Fibroblast of skin of left quadriceps (primary cell): ENCODE data around the gene RFESD.

Experiments used
- DNase-seq, 2 experiments: peaks; one replicate each; pipeline ENCODE4 v3.0.0-alpha.2; 2013; ENCODE audit warnings: low read depth in 2 of 2

Gene RFESD

DNA sequence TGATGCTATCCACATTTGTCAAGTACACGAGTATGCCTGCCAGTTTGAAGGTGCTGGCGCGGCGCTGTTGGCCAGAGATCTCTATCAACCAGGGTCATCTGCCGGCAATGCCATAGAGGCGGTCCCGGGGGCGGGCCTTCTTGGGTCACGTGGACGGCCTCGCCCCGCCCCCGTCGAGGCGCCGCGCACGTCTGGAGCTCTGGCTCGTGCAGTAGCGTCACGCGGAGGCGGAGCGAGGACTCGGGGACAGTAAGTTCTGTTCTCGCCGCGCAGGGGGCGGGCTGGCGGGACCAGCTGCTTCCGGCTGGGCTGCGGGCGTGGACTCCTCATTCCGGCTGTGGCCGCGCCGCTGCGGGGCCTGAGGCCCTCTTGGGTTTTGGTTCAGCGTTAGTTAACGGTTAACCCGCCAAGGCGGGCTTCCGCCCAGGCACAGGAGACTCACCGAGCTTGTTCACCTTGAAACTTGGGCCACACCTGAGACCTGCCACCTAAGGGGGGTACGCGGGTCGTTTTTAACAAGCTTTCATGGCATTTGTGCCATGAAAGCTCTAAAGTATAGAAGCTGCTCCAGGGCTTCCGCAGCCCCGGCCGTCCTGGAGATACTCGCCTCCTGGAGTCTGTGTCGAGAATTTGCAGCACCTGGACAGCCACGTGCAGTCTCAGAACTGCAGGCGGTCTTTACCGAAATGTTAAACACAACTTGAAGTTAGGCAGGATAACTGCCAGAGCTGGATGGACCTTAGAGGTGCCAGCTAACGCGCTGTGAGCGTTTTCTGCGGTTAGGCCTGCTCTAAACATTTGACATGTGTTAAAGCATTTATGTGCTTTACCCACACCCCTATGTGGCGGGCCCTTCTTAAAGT lies at the start of gene RFESD:
Gene RFESD (plus strand): TSS at position 209 of the 863 bp plus-strand sequence. CDS start 5,495 bp downstream, outside the sequence.
- peak; percentile 87 to 88 for DNase-seq

DNA sequence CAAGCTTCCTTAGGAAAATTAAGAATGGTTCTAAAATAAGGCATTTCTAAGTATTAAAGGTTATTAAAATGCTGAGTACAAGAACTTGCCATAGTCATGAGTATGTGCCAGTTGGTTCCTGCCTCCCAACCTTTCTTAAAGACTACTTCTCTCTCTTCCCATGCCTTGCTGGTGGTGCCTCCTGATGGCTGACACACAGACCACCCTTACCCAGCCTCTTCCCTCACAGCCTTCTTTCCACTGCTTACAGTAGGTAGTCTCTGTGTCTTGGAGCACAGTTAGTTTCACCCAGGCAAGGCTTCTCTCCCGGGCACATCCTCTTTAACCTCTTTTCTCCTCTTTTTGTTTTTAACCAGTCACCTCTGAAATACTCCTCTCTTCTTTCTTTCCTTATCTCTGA lies 47.3 kb upstream of the RFESD start:
- DNase-seq = no peak

DNA sequence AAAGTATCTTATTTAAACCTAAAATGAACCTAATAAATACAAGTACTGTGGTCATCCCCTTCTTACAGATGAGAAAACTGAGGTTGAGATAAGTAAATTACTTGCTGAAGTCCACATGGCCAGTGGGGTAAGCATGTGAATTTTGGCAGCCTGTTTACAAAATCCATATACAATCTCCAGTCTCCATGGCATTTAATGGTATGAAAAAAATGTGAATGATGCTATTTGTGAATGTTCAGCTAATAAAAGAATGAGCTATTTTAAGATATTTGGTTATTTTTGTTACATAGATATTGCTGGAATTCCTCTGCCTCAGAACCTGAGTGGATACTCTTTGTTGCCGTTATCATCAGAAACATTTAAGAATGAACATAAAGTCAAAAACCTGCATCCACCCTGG lies 46.0 kb upstream of the RFESD start:
- peak; percentile 29 to 35 for DNase-seq

DNA sequence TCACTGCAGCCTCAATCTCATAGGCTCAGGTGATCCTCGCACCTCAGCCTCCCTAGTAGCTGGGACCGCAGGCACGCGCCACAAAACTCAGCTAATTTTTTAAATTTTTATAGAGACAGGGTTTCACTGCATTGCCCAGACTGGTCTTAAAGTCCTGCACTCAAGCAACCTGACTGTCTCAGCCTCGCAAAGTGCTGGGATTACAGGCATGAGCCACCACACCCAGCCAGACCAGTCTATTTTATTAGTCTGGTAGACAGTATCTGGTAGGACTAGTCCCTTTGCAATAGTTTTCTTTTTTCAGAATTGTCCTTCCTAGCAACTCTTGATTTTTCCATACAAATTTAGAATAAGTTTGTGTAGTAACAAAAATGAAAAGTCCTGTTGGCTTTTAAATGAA lies 40.8 kb upstream of the RFESD start:
- DNase-seq = no peak

DNA sequence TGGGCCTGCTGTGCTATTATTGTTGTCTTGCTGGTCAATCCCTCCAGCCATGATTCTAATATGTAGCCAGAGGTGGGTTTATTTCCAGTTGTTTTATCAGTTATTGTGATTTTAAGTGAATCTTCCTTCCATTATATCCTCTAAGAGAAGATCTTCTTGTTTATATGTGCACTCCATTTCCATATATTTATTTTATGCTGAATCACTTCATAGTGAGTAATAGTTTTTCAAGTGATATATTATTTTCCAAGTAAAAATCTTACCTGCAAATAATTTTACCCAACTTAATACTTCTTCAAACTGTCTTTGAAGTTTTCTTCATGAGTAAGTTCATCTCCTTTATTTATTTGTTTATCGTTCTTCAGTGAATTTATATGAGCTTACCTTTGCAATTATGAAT lies 40.2 kb upstream of the RFESD start:
- no peak for DNase-seq

DNA sequence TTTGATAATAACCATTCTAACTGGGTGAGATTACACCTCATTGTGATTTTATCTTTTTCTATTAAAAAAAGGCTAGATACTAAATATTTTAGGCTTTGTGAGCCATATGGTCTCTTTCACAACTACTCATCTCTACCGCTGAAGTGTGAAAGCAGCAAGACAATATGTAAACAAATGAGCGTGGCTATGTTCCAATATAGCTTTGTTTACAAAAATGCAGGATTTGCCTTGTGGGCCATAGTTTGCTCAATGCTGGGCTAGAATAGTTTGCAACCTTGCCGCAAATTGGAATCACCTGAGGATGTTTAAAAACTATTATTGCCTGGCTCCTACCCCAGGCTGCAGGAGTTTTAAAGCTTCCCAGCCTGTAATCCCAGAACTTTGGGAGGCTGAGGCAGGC lies 36.9 kb upstream of the RFESD start:
- DNase-seq = no peak

DNA sequence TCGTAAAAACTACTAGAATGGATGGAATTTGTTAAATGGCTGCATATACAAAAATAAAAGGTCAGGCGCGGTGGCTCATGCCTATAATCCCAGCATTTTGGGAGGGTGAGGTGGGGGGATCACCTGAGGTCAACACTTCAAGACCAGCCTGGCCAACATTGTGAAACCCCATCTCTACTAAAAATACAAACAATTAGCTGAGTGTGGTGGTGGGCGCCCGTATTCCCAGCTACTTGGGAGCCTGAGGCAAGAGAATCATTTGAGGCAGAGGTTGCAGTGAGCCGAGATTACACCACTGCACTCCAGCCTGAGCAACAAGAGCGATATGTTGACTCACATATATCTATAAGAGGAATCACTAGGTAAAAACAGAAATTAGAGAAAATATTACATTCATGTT lies 36.0 kb upstream of the RFESD start:
- DNase-seq = no peak

DNA sequence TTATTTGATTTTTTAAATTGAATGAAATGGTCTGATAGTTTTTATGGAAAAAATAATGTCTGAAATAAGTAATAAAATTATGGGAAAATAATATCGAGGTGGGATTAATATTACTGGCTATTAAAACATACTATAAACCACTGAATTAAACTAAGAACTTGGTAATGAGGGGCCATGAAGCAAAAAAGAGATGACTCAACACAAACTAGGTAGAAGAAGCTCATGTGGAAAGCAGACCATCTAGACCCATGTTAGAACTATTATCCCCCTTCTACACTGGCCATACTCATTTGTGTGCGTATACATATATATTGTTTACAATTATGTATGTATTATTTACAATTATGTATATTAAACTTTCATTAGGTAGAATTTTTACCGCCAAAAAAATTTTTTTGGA lies 35.2 kb upstream of the RFESD start:
- no peak for DNase-seq

DNA sequence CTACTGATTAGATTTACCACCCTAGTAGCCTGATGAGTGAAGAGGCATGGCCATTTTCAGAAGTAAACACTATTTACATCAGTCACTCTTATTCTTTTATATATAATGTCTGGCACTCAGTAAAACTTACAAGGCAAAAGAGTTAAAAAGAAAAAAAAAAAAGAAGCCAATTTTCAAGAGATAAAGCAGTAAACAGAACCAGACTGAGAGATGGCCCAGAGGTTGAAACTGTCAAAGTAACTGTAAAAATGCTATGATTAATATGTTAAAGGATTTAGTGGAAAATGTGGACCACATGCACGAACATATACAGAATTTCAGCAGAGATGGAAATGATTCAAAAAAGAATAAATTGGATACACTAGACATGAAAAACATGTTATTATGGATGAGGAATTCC lies 33.1 kb upstream of the RFESD start:
- no peak for DNase-seq

DNA sequence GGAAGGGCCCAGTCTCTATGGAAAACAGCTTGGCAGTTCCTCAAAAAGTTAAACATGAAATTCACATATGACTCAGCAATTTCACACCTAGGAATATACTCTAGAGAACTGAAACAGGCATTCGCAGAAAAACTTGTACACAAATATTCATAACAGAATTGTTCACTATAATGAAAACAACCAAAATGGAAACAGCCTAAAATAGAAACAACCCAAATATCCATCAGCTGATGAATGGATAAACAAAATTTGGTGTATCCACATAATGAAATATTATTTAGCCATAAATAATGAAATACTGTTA lies 31.5 kb upstream of the RFESD start:
- no peak for DNase-seq

DNA sequence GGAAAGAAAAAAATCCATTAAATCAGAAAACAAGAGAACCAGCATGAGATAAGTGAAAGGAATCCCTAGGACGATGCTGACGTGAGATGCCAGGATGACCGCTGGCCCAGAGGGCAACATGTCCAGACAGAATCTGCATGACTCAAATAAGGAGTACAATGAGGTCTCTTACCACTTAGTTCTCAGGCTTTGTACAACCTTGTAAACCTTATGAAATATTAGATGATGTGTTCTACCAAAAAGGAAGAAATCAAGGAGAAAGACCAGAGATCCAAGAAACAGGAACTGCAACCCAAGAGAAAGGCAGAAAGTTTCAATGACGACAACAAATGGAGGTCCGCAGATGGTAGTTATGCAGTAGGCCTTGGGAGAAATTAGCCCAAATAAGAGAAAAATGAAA lies 29.5 kb upstream of the RFESD start:
- DNase-seq = no peak

DNA sequence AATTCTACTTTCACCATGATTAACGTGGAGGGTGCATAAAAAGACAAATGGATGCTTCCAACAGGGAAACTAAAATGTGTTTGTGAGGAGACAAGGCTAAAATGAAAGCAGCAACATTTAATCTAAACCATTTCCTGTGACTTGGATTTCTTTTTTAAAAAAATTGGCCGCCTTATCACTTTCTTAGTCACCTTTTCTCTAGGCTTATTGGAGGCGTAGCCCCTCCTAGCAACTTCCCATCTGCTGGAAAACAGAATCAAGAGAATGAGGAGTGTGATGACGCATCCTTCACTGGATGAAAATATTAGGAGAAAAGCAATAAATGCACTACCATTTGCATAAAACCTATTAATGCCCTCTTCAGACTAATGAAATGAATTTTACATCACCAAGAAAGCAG lies 27.5 kb upstream of the RFESD start:
- DNase-seq = no peak

DNA sequence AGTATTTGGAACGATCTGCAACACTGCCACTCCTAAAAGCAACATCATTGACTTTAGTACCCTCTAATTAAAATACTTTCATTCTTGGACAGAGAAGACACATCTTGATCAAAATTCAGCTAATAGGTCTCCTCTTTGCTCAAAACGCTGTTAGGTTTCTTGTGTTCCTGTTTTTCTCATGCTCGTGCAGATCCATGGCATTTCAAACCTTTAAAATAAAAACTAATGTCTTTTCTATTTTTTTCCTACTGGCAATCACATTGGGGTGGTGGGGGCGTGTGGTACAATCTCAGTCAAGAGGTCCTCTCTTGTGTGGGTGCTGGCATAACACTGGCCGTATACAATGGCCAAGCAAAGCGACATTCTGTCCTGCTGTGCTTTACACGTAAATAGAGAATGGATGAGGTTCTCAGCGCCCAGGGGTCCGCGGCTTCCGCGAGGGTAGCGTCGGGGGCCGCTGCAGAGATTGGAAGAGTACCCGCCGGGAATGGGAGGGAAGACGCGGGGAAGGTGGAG lies 27.0 kb upstream of the RFESD start:
- no peak for DNase-seq

DNA sequence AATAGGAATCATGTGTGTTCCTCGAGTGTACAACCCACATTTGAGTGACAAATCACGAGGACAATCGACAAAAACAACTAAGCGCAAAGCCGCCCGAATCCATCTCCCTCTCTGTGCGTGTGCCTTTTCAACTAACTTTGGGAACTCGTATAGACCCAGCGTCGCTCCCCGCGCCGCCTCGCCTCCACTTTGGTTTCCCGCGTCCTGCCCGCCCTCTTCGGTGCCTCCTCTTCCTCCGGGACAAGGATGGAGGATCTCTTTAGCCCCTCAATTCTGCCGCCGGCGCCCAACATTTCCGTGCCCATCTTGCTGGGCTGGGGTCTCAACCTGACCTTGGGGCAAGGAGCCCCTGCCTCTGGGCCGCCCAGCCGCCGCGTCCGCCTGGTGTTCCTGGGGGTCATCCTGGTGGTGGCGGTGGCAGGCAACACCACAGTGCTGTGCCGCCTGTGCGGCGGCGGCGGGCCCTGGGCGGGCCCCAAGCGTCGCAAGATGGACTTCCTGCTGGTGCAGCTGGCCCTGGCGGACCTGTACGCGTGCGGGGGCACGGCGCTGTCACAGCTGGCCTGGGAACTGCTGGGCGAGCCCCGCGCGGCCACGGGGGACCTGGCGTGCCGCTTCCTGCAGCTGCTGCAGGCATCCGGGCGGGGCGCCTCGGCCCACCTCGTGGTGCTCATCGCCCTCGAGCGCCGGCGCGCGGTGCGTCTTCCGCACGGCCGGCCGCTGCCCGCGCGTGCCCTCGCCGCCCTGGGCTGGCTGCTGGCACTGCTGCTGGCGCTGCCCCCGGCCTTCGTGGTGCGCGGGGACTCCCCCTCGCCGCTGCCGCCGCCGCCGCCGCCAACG lies 26.3 kb upstream of the RFESD start, which contains the start of gene GPR150:
Gene GPR150 (plus strand): TSS at position 58 of the 840 bp plus-strand sequence. CDS start 189 bp downstream, at position 247.
- no peak for DNase-seq

DNA sequence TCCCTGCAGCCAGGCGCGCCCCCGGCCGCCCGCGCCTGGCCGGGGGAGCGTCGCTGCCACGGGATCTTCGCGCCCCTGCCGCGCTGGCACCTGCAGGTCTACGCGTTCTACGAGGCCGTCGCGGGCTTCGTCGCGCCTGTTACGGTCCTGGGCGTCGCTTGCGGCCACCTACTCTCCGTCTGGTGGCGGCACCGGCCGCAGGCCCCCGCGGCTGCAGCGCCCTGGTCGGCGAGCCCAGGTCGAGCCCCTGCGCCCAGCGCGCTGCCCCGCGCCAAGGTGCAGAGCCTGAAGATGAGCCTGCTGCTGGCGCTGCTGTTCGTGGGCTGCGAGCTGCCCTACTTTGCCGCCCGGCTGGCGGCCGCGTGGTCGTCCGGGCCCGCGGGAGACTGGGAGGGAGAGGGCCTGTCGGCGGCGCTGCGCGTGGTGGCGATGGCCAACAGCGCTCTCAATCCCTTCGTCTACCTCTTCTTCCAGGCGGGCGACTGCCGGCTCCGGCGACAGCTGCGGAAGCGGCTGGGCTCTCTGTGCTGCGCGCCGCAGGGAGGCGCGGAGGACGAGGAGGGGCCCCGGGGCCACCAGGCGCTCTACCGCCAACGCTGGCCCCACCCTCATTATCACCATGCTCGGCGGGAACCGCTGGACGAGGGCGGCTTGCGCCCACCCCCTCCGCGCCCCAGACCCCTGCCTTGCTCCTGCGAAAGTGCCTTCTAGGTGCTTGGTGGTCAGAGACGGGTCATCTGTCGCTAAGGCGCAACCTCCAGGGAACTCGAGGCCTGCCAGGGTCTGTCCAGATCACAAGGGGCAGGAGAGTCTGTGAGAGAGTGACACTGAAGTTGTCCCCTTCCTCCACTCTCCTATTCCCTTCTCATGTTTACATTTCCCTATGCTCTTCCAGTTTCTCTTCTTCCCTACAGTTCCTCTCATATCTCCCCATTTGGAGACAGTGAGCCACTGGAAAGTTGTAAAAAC lies 25.4 kb upstream of the RFESD start:
- DNase-seq = no peak

DNA sequence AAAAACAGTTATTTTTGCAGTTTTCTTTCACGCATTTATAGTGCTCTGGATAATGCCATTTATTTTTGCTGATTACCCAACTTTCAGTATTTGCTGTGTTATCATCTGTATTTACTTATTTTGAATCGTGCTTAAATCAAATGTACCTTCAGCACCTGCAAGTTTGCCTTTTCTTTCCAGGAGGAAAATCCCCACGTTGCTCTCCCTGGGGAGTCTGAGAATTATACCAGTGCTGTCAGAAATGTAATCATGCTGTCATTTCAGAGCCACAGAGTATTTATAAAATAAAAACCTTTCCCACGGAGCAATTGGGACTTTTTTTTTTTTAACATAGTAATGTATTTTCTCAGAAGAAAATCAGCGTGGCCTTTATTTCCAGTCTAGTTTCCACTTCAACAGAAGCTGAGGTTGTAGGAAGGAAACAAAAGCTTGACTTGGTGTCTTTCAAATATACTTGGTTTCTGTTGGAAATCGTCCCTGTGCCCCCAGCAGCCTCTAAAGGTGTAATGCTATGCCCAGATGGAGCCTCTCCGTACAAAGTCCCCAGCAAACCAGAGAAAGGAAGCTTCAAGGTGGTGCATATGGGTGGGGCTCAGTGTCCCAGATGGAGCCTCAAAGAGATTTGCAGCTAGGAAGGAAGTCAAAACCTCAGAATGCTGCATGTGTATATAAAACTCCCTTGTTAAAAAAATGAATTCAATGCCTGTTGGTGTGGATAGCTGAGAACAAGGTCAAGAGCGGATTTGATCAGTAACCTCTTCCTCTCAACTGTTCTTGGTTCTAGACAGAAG lies 24.5 kb upstream of the RFESD start:
- DNase-seq = no peak

DNA sequence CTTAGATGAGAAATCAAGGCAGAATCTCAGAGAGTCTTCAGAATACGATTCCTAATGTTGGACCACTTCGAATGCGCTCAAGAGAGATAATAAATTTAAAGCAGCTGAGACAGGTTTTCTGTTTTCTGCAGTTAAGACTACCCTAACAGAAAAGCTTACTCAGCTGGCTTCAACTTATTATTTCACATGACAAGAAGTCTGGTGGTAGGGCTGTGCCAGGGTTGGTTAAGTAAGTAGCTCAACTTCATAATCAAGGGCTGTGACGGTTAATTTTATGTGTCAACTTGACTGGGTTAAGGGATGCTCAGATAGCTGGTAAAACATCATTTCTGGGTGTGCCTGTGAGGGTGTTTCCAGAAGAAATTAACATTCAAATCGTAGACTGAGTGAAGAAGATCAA lies 22.9 kb upstream of the RFESD start:
- DNase-seq = no peak

DNA sequence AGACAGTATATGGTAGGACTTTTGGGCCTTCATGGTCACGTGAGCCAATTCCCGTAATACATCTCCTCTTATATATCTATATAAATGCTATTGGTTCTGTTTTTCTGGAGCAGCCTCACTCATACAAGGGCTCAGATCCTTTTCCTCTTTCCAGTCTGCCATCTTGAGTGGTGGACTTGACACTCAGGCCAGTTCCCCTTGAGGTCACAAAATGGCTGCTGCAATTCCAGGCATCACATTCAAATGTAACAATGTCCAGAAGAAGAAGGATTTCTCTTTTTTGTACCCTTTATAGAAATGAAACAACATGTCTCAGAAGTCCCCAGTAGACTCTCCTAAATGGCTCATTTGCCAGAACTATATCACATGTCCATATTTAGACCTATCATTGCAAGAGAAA lies 22.2 kb upstream of the RFESD start:
- no peak for DNase-seq

DNA sequence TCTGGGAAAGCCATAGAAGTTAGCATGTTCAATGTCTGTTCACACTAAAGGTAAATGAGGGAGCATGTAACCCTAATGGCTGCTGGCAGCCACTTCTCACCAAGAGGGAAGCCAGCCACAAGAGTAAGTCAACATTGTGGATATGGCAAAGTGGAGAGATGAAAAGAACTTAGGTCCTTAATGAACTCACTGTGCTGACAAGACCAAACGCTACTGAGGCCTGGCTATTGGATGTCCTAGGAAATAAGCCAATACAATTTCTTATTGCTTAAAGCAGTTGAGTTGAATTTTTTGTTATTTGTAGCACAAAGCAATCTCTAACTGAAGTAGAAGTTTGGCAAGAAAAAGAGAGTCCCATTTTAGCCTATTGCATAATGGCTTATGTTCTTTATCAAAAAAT lies 19.9 kb upstream of the RFESD start:
- DNase-seq = no peak

DNA sequence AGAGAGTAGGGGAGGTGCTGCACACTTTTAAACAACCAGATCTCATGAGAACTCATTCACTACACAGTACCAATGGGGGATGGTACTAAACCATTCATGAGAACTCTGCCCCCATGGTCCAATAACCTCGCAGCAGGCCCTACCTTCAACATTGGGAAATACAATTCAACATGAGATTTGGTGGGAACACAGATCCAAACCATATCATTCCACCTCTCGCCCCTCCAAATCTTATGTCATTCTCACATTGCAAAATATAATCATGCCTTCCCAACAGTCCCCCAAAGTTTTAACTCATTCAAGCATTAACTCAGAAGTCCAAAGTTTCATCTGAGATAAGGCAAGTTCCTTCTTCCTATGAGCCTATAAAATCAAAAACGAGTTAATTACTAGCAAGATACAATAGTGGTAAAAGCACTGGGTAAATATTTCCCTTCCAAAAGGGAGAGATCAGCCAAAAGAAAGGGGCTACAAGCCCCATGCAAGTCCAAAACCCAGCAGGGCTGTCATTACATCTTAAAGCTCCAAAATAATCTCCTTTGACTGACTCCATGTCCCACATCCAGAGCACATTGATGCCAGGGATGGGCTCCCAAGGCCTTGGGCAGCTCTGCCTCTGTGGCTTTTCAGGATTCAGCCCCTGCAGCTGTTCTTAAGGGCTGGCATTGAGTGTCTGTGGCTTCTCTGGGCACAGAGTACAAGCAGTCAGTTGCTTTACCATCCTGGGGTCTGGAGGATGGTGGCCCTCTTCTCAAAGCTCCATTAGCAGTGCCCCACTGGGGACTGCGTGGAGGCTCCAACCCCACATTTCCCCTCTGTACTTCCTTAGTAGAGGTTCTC lies 18.4 kb upstream of the RFESD start:
- DNase-seq = no peak
